ENCODE measurements around the gene GALNT2. TPM values are rescaled to one million over a fixed set of nuclear protein-coding genes. Genes with fewer than 3 reads are reported as not detected.

Gene GALNT2
- total and polyA plus RNA-seq, 12 donors: 9.7 to 35.1 (median 25.8) TPM

DNA sequence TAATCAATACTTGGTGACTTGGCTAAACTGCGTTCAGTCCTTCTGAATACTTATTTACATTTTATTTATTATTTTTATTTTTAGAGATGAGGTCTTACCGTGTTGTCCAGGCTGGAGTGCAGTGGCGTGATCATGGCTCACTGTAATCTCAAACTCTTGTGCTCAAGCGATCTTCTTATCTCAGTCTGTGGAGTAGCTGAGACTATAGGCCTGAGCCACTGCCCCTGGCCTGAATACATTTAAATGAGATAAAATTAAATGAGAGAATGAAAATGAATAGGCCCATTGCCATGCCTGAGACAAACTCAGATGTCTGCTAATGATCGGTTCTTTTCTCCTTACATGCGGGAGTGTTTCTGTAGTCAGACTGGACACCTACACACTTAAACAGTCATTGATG lies 86.0 kb downstream of the GALNT2 start:
- Histone ChIP-seq H3K4me3 (no peak overlapping the region), H3K9me3 (peaks cover 0 to 9% (median 0%) of the 10 kb centered on the region in 11 donors), H3K4me1 (peaks cover 0 to 62% (median 39%) of the 10 kb centered on the region in 9 donors), H3K27me3 (no peaks in the 10 kb centered on the region), H3K27ac (peak overlapping the region in 4 of 10 donors; percentile 61 to 87 (median 64)), H3K36me3 (no peaks in the 10 kb centered on the region)
- WGBS, 2 donors: 73 to 76% methylated on average over 6 of the region's 6 CpGs
- ATAC-seq (no peak), DNase-seq (no peak)
- intact Hi-C loops (cut with DNase I): loop anchor here in 1 of 10 donors (10.0 kb wide), 1 partner anchor 62 kb away; no protein-coding TSS in a partner anchor
- TF ChIP-seq, protein P1, sequence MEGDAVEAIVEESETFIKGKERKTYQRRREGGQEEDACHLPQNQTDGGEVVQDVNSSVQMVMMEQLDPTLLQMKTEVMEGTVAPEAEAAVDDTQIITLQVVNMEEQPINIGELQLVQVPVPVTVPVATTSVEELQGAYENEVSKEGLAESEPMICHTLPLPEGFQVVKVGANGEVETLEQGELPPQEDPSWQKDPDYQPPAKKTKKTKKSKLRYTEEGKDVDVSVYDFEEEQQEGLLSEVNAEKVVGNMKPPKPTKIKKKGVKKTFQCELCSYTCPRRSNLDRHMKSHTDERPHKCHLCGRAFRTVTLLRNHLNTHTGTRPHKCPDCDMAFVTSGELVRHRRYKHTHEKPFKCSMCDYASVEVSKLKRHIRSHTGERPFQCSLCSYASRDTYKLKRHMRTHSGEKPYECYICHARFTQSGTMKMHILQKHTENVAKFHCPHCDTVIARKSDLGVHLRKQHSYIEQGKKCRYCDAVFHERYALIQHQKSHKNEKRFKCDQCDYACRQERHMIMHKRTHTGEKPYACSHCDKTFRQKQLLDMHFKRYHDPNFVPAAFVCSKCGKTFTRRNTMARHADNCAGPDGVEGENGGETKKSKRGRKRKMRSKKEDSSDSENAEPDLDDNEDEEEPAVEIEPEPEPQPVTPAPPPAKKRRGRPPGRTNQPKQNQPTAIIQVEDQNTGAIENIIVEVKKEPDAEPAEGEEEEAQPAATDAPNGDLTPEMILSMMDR (IDR thresholded peaks at IDR 0.05): no peak

DNA sequence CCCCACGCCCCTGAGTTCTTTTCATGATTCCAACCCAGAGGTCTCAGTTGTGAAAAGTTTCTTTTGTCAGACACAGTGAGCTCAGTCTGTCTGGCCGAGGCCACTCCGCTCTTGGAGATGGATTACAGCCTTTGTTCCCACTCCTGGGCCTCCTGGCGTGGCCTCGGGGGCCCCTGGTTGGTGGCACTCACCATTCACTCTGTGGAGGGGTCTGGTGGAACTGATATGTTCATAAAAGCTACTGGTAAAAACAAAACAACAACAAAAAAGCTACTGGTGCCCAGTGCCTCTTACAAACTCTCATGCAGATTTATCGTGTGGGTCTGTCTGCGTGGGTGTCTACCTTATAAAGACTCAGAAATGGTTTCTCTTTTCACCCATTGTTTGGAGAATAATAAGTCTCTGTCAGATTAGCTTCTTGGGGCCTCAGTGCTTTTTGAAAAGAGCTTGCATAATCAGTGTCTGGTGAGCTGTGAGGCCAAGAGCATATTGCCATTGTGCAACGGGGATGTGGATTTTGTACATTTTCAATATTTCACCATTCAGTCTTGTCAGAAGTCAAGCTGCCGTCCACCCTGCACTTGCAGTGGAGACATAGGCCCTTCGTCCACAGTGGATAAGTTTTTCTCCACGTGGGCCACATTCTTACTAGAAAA lies 86.7 kb downstream of the GALNT2 start:
- no peak overlapping the region for H3K4me3 ChIP-seq
- 69 to 85% methylated on average over 11 of the region's 11 CpGs for WGBS, 2 donors
- peaks cover 6 to 69% (median 44%) of the 10 kb centered on the region in 9 donors for H3K4me1 ChIP-seq
- TF ChIP-seq, protein P1 (IDR thresholded peaks at IDR 0.05): no peak
- intact Hi-C loops (cut with DNase I): loop anchor here in 1 of 10 donors (10.0 kb wide), 1 partner anchor 61 kb away; no protein-coding TSS in a partner anchor
- ATAC-seq (peak in 7 of 8 donors; percentile 3 to 73 (median 22)), DNase-seq (no peak)
- no peaks in the 10 kb centered on the region for H3K27me3 ChIP-seq
- peaks cover 0 to 9% (median 0%) of the 10 kb centered on the region in 11 donors for H3K9me3 ChIP-seq
- H3K27ac ChIP-seq: peak overlapping the region in 6 of 10 donors; percentile 16 to 87 (median 62)
- no peaks in the 10 kb centered on the region for H3K36me3 ChIP-seq

DNA sequence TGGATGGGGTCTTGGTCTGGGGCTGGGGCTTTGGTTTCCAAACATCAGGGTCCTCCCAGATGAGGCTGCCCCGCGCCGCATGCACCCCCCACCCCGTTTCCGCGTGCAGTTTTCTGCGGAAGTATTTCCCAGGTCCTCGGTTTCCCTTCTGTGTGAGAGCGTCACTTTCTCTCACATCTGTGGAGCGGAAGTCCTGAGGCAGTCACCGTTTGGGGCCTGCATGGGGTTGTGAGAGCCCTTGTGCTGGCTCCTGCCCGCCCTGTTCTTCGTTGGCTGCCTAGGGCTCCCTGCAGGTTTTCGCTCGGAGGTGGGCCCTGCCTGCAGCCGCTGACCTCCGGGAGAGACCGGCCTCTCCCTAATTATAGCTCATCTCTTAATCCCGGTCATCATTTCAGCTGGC lies 88.0 kb downstream of the GALNT2 start:
- ATAC-seq (peak in 3 of 8 donors; percentile 19 to 37 (median 36)), DNase-seq (no peak)
- WGBS, 2 donors: 72 to 78% methylated on average over 19 of the region's 19 CpGs
- intact Hi-C loops (cut with DNase I): loop anchor here in 1 of 10 donors (10.0 kb wide), 1 partner anchor 60 kb away; no protein-coding TSS in a partner anchor
- Histone ChIP-seq H3K27ac (no peak overlapping the region), H3K4me1 (peaks cover 12 to 69% (median 56%) of the 10 kb centered on the region in 9 donors), H3K36me3 (no peaks in the 10 kb centered on the region), H3K27me3 (no peaks in the 10 kb centered on the region), H3K9me3 (peaks cover 0 to 9% (median 0%) of the 10 kb centered on the region in 11 donors), H3K4me3 (no peak overlapping the region)
- TF ChIP-seq, protein P1 (IDR thresholded peaks at IDR 0.05): no peak

DNA sequence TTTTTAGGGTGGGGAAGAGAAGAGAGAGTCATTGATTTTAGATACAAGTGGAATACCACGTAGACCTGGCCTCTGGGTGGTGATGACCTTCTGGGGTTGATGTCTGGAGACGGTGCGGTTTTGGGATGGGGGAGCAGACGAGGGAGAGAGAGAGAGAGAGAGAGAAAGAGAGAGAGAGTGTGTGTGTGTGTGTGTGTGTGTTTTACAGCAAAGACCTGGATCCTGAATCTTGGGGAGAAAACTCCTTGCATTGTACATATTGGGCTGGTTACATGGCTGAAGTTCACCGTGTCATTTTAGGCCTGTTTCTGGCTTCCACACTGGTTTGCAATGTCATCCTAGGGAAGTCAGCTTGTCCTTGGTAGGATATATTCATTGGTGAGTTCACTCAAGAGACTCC lies 89.0 kb downstream of the GALNT2 start:
- ATAC-seq (no peak), DNase-seq (no peak)
- TF ChIP-seq, protein P1 (IDR thresholded peaks at IDR 0.05): no peak
- H3K27ac ChIP-seq: no peak overlapping the region
- no peaks in the 10 kb centered on the region for H3K36me3 ChIP-seq
- H3K9me3 ChIP-seq: peaks cover 0 to 9% (median 0%) of the 10 kb centered on the region in 11 donors
- H3K27me3 ChIP-seq: no peaks in the 10 kb centered on the region
- WGBS, 2 donors: 91 to 94% methylated on average over 4 of the region's 5 CpGs
- intact Hi-C loops (cut with DNase I): loop anchor here in 1 of 10 donors (10.0 kb wide), 1 partner anchor 59 kb away; no protein-coding TSS in a partner anchor
- peaks cover 12 to 73% (median 58%) of the 10 kb centered on the region in 9 donors for H3K4me1 ChIP-seq
- no peak overlapping the region for H3K4me3 ChIP-seq

All from heart right ventricle (tissue), 16 donors.